HG02938 (cell line): ENCODE measurements around the gene GABRQ.
A peak's percentile ranks its signal among the peaks of the same experiment; 100 is the strongest.
"Not testable (repeated sequence)": the region's sequence is repeated elsewhere in the genome, so short reads cannot be mapped to it uniquely, and the experiment has no call there.

Experiments used
- ATAC-seq: cut with Tn5 transposase; IDR thresholded peaks from one replicate; pipeline ENCODE4 v1.9.1; 2021; ENCODE audit warnings: mild to moderate bottlenecking, moderate library complexity; ENCODE audit not compliant: unreplicated experiment

Gene GABRQ

DNA sequence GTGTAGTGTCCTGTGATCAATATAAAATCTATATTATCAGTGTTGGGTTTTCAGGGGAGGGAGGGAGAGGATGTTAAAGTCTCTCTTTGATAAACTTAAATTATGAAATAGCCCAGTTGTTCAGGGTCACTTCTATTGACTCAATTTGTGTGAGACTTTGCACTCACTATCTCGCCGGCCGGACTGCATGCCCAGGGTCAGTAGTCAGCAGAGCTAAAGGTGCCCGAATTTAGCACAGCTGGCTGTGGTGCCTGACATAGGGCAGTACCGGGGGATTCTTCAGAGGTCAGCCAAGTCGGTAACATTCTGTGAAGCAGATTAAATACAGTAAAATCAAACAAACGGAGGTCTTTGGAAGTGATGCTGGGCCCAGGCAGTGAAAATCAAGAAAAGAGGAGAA is 19.2 kb downstream of the GABRQ start:
- ATAC-seq: no peak

DNA sequence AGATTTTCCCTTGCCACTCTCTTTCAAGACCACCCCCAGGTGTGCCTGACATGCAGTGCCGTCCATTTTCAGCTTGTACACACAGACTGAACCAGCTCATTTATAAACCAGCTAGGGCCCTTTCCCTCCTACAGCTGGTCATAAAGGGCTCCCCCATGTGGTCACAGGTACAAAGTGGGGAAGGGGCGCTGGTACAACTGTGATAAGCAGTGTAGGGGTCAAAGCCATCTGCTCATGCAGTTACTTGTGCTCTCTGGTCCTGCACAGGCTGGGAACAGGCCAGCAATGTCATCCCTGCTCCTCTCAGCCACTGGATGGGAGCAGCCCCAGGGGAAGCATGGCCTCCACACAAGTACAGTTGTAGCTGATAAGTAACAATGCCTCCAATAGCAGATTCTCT is 20.6 kb downstream of the GABRQ start:
- ATAC-seq: no peak

DNA sequence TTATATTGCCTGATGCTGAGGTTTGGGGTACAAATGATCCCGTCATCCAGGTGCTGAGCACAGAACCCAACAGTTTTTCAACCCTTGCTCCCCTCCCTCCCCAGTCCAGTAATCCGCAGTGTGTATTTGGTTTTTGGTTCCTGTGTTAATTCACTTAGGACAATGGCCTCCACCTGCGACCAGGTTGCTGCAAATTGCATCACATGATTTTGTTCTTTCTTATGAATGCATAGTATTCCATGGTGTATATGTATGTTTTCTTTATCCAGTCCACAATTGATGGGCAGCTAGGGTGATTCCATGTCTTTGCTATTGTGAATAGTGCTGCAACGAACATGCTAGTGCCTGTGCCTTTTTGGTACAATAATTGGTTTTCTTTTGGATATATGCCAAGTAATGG is 25.4 kb downstream of the GABRQ start:
- no peak for ATAC-seq

DNA sequence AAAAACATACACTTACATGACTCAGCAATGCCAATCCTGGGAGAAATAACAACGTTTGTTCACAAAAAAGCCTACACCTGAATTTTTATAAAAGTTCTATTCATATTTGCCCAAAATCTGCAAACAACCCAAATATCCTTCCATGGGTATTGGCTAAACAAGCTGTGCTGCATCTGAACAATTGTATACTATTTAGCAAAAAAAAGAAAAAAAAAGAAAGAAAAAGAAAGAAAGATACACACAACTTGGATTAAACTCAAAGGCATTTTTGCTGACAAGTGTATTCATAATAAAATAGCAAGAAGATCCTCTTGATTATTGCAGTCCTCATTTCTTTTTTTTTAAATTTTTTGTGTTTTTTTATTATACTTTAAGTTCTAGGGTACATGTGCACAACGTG is 36.4 kb downstream of the GABRQ start:
- ATAC-seq: no peak

DNA sequence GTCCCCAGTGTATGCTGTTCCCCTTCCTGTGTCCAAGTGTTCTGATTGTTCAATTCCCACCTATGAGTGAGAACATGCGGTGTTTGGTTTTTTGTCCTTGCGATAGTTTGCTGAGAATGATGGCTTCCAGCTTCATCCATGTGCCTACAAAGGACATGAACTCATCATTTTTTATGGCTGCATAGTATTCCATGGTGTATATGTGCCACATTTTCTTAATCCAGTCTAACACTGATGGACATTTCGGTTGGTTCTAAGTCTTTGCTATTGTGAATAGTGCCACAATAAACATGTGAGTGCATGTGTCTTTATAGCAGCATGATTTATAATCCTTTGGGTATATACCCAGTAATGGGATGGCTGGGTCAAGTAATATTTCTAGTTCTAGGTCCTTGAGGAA is 37.0 kb downstream of the GABRQ start:
- ATAC-seq: not testable (repeated sequence)

DNA sequence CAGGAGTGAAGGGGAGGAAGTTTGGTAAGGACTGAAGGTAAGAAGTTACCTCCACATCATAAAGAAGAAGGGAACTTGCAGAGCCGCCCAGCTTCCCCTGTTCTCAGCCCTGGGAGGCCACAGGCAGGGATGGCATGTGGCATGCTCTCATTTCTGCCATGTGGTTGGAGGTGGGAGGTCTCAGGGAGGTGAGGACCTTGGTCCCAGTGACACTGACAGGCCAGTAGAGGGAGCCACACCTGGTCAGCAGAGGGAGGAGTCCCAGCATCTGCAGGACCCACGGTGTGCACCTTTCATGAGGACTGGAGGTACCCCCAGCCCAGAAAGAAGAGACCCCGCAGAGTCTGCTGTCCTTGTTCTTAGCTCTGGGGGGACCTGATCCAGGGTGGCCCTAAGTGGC is 43.3 kb downstream of the GABRQ start:
- ATAC-seq: peak; percentile 92

DNA sequence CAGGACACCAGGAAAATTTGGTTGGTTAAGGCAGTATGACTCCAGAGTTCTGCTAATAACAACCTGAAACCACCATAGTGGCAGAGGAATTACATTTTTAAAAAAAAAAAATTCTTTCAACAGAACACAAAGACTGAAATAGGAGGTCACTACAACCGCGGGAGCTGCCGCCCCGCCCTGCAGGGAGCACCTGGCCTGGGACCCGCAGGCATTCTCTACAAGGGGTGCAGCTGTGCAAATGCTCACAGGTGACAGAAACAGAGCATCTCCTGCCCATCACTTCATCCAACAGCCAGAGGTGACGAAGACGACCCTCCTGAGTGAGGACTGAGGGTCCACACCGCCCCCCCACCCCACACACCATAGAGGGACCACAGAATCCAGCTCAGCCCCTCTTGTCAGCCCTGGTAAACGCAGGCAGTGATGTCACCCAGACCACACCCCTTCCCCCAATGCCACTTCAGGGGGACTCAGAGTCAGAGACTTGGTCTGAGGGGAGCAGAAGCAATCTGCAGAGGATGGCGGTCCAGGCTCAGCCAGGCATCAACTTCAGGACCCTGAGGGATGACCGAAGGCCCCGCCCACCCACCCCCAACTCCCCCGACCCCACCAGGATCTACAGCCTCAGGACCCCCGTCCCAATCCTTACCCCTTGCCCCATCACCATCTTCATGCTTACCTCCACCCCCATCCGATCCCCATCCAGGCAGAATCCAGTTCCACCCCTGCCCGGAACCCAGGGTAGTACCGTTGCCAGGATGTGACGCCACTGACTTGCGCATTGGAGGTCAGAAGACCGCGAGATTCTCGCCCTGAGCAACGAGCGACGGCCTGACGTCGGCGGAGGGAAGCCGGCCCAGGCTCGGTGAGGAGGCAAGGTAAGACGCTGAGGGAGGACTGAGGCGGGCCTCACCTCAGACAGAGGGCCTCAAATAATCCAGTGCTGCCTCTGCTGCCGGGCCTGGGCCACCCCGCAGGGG is 60.5 kb downstream of the GABRQ start, which contains the start of gene MAGEA3:
Gene MAGEA3 (plus strand): TSS at position 843 of the 980 bp plus-strand sequence. CDS start 2,039 bp downstream, outside the sequence.
- ATAC-seq: not testable (repeated sequence)

DNA sequence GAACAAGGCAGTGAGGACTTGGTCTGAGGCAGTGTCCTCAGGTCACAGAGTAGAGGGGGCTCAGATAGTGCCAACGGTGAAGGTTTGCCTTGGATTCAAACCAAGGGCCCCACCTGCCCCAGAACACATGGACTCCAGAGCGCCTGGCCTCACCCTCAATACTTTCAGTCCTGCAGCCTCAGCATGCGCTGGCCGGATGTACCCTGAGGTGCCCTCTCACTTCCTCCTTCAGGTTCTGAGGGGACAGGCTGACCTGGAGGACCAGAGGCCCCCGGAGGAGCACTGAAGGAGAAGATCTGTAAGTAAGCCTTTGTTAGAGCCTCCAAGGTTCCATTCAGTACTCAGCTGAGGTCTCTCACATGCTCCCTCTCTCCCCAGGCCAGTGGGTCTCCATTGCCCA is 62.7 kb downstream of the GABRQ start:
- not testable (repeated sequence) for ATAC-seq

DNA sequence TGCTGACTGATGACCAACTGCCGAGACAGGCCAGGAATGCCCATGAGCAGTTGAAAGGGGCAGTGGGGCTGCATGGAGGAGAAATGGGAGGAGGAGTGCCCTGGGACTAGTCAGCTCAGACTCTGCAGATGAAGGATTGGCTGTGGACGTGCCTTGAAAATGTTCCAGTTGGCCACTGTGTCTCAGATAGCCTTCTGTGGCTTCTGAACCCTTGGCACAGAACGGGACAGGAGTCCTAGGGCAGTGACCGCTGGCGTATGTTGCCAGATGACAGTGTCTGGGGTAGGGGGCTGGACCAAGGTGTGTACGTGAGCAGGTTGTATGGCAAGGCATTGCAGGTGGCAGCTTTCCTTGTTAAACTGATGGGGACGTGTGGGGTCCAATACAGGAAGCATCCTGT is 68.8 kb downstream of the GABRQ start:
- ATAC-seq: not testable (repeated sequence)
